Epidermal melanocyte (primary cell): Measurements from ENCODE around the gene COL28A1.
A peak's percentile ranks its signal among the peaks of the same experiment; 100 is the strongest.
"Not testable (repeated sequence)": the region's sequence is repeated elsewhere in the genome, so short reads cannot be mapped to it uniquely, and the experiment has no call there.

Source experiments
- DNase-seq: peaks from one replicate; pipeline ENCODE4 v3.0.0; 2011; ENCODE audit warnings: low spot score; ENCODE audit not compliant: insufficient read length

The COL28A1 gene

GRCh38 chr7:7475601-7476000 lies 60.1 kb downstream of the COL28A1 start:
- no peak for DNase-seq

DNA sequence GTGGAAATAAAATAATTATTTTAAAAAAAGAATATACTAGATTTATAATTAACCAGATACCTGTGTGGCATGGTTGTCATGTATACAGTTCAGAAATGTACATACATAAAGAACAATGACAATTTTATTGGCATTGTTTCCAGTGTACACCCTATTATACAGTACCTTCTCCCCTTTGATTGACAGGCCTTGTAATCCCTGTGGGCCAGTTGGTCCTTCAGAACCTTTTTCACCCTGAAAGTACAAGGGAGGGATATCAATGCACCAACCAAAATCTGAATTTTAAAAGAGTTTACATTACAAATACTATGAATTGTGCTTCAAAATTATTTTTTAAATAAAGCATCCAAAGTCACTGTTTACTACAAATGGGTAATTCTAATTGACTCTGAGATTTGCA lies 61.2 kb downstream of the COL28A1 start:
- no peak for DNase-seq

DNA sequence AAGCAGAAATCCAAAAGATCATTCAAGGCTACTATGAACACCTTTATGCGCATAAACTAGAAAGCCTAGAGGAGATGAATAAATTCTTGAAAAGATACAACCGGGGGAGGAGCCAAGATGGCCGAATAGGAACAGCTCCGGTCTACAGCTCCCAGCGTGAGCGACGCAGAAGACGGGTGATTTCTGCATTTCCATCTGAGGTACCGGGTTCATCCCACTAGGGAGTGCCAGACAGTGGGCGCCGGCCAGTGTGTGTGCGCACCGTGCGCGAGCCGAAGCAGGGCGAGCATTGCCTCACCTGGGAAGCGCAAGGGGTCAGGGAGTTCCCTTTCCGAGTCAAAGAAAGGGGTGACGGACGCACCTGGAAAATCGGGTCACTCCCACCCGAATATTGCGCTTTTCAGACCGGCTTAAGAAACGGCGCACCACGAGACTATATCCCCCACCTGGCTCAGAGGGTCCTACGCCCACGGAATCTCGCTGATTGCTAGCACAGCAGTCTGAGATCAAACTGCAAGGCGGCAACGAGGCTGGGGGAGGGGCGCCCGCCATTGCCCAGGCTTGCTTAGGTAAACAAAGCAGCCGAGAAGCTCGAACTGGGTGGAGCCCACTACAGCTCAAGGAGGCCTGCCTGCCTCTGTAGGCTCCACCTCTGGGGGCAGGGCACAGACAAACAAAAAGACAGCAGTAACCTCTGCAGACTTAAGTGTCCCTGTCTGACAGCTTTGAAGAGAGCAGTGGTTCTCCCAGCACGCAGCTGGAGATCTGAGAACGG lies 70.5 kb downstream of the COL28A1 start:
- DNase-seq: not testable (repeated sequence)

GRCh38 chr7:7454000-7454399 lies 81.7 kb downstream of the COL28A1 start:
- no peak for DNase-seq

DNA sequence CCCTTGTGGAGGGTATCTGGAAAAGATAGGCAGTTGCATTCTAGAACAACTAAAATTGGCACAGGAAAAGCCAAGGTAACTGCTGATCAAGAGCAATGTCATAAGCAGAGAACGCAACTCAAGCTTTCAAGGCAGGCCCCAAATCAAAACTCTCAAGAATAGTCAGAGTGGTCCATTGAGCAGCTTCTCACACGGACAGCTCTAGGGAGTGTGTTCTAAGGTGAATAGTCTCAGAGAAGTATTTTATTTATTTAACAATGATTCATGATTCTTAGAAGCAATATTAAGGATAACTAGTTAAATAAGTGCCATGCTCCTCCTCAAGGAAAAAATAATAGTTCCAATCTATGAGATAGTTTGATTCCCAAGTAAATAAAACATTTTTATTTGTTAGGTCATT lies 83.0 kb downstream of the COL28A1 start:
- DNase-seq: no peak

- no peak for DNase-seq
Measured at GRCh38 chr7:7452119-7452518, 83.6 kb downstream of the COL28A1 start.

- DNase-seq: no peak
Measured at GRCh38 chr7:7449055-7449454, 86.6 kb downstream of the COL28A1 start.

DNA sequence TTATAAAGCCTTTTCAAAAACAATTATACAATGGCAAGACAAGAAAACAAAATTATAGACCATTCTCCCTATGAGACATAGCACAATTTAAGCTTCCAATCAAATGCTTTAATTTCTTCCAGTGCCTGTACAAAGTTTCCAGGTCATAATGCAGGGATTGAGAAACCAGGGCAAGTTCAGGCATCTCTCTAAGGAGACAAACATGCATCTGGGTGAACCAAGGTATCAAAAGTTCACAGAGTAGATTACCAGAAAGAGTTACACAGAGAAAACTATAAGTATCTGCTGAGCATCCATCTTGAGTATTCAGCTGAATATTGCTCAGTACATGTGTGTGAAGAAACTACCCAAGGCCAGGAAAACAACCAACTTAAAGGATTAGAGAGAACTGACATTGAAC lies 89.1 kb downstream of the COL28A1 start:
- DNase-seq: no peak

DNA sequence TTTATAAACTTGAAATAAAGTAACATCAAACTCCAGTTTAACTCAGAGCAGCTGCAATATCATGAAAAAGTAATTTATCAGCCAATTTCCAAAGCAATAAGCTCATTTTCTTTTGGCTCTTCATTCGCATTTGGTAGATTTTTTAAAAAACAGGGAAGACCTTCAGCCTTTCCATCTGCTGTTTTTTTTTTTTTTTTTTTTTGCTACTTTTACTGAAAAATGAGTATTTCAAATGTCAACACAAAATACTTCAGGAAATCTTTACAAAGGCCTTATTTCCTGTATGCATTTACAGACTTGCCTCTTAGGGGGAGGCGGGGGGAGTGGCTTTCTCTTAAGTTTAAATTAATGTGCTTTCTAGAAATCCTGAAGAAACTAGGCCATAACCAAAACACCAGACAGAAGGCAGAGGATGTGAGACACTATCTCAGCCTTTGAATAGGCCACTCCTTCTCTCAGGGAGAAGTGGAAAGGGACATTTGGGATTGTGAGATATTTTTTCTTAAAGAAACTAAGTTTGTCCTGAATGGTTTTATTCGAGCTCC lies 91.8 kb downstream of the COL28A1 start:
- DNase-seq: no peak

DNA sequence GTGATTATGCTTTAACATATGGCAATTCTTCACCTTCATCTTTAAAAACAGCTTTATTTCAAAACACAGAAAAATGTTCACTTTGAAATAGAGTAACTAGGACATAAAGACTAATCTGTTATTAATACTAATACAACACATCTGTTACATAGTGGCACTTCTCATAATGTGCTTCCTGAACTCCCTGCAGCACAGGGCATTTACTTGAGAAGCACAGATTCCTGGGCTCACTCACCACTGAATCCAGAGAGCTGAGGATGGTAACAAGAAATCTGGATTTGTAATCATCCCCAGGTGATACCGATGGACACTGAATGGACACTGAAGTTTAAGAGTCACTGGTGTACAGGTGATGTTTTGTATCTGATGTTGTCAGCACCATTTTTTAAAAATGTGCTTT lies 96.1 kb downstream of the COL28A1 start:
- DNase-seq: no peak

DNA sequence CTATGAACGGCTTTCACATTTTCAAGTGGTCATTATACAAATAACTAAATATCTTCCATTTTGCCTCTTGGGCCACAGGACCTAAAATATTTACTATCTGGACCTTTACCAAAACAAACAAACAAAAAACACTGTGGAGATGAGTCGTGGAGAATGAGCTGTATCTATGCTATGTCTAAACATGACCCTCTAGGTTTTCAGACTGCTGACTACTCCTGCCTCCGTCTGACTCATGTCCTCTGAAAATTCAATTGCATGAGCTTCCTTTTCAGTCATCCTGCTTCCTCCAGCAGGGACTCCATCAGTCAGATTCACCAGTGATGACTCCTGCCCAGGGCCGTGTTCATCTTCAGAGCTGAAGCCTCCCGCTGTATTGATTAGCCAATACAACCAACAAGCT lies 96.8 kb downstream of the COL28A1 start:
- peak; percentile 40 for DNase-seq

- no peak for DNase-seq
Measured at GRCh38 chr7:7435978-7436377, 99.7 kb downstream of the COL28A1 start.

GRCh38 chr7:7434329-7434728 lies 101.3 kb downstream of the COL28A1 start:
- no peak for DNase-seq

DNA sequence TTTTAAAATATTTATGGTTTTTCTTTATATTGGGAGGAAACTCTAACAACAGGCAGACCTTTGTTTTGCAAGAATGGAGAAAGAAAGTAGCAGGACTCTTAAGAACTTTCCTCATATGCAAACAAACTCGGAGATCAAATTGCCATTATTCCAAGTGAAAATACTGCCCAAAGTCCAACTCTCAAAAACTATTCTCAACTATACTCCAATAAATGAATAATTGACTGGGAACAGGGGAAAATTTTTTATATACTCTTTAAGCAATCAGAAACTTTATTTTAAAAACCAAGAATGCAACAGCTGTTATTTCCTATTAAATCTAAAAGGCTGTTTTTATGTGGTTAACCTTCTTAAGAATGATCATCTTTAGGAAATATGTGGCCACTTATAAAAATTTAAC lies 101.9 kb downstream of the COL28A1 start:
- no peak for DNase-seq

GRCh38 chr7:7432979-7433378 lies 102.7 kb downstream of the COL28A1 start:
- DNase-seq: no peak

DNA sequence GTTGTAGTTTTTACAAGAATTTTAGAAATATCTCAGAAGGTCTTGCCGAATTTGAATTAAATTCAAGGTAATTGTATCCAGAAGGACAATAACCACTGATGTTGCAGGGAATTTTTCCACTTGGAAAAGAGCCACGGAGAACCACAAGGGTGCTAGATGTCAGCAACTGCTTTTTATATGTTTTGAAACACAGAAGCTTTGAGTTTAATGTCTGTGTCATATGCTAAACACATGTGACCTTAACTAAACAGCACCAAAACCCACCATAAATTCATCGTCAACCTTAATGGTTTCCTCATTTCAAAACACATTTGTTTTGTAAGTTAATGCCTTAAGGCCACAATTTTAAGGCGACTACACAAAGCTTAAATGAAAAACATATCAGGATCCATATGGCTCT lies 106.9 kb downstream of the COL28A1 start:
- no peak for DNase-seq

DNA sequence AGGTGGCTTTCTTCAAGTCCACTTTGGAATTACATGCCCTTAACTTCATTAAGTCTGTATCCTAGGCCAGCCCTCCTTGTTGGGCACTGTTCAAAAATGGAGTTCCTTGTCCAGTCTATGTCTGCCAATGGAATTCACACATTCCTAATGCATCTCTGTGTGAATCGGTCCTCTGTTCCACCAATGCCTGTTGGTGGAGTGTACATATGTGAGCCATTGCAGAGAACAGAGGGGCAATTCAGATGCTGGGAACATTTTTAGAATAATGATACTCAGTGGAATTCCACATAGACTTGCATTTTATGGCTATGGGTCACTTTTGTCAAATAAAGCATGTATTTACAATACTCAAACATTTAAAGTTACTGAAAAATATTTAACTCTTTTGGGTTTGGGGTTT lies 108.3 kb downstream of the COL28A1 start:
- peak; percentile 76 for DNase-seq

- no peak for DNase-seq
Measured at GRCh38 chr7:7426676-7427075, 109.0 kb downstream of the COL28A1 start.

- DNase-seq: no peak
Measured at GRCh38 chr7:7425321-7425720, 110.4 kb downstream of the COL28A1 start.

DNA sequence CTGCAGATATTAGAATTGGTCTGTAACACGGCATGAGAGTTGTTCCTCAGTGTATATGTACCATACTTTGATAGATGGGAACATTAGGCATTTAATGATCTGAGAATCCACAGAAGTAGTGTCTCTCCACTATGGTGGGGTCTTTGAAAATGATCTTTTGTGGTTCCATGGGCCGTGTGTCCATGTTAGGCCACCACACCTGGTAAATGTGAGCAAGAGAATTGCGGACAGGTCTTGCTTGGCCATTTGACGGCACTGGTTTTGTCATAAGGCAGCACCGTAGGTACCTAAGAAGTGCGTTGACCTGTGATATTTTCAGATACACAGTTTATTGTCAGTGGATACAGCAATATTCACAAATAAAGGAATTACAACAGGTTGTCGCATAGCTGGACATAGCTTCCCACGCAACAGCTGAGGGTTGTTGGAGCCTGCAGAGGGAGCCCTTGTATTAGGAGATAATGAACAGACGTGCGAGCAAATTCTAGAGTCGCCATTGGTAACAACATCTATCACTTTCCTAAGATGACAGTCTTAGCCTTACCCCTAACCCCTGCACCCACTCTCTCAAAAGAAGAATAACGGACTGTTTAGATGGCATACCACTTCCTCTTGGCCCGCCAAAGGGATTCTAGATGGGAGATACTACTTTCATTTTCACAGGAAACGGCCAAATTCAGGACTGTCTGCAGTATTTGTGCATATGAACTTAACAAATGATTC lies 111.4 kb downstream of the COL28A1 start:
- DNase-seq: peak; percentile 42

DNA sequence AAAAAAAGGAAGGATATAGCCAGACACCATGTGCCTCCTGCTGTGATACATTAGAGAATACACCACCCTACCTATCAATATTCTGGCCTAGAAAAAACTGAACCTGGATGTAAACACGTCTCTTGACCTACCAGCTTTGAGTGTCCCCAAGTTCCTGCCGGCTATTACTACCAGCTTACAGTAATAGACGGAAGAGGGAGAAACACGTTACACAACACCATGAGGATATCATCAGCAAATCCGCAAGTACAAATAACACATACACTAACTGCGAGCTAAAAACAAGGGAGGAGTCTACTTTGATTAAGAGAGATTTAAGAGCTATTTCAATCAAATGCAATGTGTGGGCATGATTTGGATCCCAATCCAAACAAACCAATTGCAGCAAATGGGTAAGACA lies 113.0 kb downstream of the COL28A1 start:
- DNase-seq: no peak

GRCh38 chr7:7421826-7422225 lies 113.8 kb downstream of the COL28A1 start:
- DNase-seq: no peak

GRCh38 chr7:7418997-7419396 lies 116.7 kb downstream of the COL28A1 start:
- DNase-seq: no peak
